ENCODE results near the gene INO80D. TPM values are rescaled to one million over a fixed set of nuclear protein-coding genes. Genes with fewer than 3 reads are reported as not detected.
"Not testable (repeated sequence)": the region's sequence is repeated elsewhere in the genome, so short reads cannot be mapped to it uniquely, and the experiment has no call there.

INO80D gene
- total RNA-seq, 4 donors from 2014 or later, result 20.8 to 102 (median 56.4) TPM

DNA sequence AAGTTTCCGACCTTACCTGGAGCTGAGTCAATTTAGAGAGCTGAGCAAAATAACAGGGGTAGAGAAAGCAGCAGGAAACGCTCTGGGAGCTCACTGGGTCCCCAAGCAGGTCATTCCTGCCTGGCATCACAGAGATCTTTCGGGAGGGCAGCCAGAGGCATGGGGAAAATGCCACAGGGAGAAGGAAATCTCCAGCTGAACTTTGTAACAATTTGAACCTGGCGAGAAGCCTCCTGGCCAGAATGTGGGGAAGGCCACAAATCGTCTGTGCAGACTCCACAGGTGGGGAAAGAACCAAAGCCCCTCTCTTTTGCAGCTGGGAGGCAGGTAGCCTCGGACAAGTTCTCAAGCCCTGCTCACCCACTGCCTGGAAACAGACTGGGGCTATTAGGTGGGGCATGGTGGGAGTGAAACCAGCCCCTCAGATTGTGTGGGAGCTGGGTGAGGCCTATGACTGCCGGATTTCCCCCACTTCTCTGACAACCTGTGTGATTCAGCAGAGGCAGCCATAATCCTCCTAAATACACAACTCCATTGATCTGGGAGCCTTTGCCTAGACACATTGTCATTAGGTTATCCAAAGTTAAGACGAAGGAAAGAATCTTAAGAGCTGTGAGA lies 53.9 kb downstream of the INO80D start:
- Histone ChIP-seq H3K4me1 (no peaks in the 10 kb centered on the region), H3K4me3 (no peak overlapping the region), H3K36me3 (peaks cover 0 to 34% (median 0%) of the 10 kb centered on the region in 3 donors), H3K27ac (no peak overlapping the region), H3K27me3 (no peaks in the 10 kb centered on the region), H3K9me3 (no peaks in the 10 kb centered on the region)
- DNase-seq, result no peak
- no peak for TF ChIP-seq POLR2A (IDR thresholded peaks at IDR 0.05)
- TF ChIP-seq, protein P1, sequence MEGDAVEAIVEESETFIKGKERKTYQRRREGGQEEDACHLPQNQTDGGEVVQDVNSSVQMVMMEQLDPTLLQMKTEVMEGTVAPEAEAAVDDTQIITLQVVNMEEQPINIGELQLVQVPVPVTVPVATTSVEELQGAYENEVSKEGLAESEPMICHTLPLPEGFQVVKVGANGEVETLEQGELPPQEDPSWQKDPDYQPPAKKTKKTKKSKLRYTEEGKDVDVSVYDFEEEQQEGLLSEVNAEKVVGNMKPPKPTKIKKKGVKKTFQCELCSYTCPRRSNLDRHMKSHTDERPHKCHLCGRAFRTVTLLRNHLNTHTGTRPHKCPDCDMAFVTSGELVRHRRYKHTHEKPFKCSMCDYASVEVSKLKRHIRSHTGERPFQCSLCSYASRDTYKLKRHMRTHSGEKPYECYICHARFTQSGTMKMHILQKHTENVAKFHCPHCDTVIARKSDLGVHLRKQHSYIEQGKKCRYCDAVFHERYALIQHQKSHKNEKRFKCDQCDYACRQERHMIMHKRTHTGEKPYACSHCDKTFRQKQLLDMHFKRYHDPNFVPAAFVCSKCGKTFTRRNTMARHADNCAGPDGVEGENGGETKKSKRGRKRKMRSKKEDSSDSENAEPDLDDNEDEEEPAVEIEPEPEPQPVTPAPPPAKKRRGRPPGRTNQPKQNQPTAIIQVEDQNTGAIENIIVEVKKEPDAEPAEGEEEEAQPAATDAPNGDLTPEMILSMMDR (IDR thresholded peaks at IDR 0.05), result no peak

DNA sequence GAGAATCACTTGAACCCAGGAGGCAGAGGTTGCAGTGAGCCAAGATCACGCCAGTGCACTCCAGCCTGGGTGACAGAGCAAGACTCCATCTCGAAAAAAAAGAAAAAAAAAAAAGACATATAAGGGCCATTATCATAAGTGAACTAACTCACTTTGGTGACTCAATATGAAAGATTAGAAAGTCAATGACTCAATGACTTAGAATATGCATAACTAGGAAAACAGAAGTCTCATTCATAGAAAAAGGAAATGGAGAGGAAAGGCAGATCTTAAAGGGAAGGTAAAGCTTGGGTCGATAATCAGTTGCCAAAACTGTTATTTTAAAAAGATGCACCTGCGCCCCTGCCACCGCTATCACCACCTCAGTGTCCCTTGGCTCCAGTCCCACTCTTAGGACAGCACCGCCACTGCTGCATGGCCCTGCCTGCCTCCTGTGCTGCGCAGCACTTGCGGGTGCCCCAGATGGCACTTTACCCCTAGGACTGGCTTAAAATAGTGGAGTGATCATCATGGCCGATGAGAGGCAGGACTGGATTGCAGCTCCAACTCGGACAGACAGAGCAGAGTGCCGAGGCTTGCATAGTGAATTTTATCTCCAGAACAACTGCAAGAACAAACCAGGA lies 54.7 kb downstream of the INO80D start:
- no peak overlapping the region for H3K4me3 ChIP-seq
- no peak overlapping the region for H3K27ac ChIP-seq
- H3K9me3 ChIP-seq, result no peaks in the 10 kb centered on the region
- peaks cover 0 to 36% (median 0%) of the 10 kb centered on the region in 3 donors for H3K36me3 ChIP-seq
- no peaks in the 10 kb centered on the region for H3K27me3 ChIP-seq
- H3K4me1 ChIP-seq, result no peaks in the 10 kb centered on the region
- no peak for DNase-seq
- TF ChIP-seq, protein P1 (IDR thresholded peaks at IDR 0.05), result no peak
- no peak for TF ChIP-seq POLR2A (IDR thresholded peaks at IDR 0.05)

DNA sequence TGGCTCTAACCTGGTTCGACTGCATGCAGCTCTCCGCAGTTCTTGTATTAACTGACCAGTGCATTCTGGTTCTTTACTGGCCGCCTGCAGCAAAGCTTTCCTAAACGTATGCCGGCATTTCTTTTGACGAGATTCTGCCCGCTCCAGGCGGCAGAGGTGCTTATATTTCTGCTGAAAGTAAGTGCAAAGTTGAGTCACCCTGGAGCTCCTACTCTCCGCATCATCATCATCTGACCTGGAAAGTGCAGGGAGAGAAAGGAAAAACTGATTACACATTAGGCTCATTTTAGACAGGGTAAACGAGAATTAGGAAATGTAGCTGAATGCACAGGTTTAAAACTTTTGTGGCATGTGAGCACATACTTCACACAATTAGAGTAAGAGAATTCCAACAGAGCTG lies 57.9 kb downstream of the INO80D start:
- no peaks in the 10 kb centered on the region for H3K9me3 ChIP-seq
- H3K36me3 ChIP-seq, result peaks cover 0 to 40% (median 0%) of the 10 kb centered on the region in 3 donors
- no peaks in the 10 kb centered on the region for H3K4me1 ChIP-seq
- TF ChIP-seq, protein P1 (IDR thresholded peaks at IDR 0.05), result no peak
- no peak for TF ChIP-seq POLR2A (IDR thresholded peaks at IDR 0.05)
- H3K27ac ChIP-seq, result no peak overlapping the region
- no peak for DNase-seq
- no peak overlapping the region for H3K4me3 ChIP-seq
- no peaks in the 10 kb centered on the region for H3K27me3 ChIP-seq

DNA sequence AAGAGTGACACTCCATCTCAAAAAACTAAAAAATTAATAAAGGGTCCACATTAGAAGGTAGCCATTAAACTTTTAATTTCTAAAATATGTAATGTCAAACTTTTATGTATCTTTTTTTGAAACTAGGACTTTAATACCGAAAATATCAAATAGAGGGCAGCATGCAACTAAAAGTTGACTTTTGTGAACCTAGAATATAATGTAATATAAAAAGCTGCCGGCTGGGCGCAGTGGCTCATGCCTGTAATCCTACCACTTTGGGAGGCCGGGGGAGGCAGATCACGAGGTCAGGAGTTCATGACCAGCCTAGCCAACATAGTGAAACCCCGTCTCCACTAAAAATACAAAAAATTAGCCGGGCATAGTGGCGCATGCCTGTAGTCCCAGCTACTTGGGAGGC lies 62.8 kb downstream of the INO80D start:
- DNase-seq, result no peak
- Histone ChIP-seq H3K27me3 (no peaks in the 10 kb centered on the region), H3K36me3 (peaks cover 0 to 38% (median 0%) of the 10 kb centered on the region in 3 donors), H3K4me3 (no peak overlapping the region), H3K27ac (no peak overlapping the region), H3K9me3 (no peaks in the 10 kb centered on the region), H3K4me1 (no peaks in the 10 kb centered on the region)
- TF ChIP-seq, protein P1 (IDR thresholded peaks at IDR 0.05), result no peak
- TF ChIP-seq POLR2A (IDR thresholded peaks at IDR 0.05), result no peak

DNA sequence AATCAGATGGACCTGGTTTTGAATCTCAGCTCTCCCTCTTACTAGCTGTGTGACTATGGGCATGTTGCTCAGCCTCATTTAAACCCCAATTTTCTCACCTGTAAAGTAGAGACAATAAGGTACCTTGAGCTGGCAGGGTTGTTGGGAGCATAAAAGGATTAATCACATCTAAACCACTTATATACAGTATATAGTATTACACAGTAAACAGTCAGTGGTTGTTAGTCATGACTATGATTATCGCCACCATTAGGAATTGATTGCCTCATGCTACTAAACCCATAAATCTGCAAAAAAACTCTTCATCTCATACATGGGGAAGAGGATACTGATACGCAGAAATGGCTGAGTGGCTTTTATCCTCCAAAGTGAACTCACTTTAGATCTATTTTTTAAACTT lies 65.8 kb downstream of the INO80D start:
- no peak for DNase-seq

DNA sequence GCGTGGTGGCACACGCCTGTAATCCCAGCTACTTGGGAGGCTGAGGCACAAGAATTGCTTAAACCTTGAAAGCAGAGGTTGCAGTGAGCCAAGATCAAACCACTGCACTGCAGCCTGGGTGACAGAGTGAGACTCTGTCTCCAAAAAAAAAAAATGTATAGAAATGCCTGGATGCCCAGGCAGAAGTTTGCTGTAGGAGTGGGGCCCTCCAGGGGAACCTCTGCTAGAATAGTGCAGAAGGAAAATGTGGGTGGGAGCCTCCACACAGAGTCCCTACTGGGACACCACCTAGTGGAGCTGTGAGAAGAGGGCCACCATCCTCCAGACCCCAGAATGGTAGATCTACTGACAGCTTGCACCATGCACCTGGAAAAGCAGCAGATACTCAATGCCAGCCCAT lies 70.2 kb downstream of the INO80D start:
- not testable (repeated sequence) for H3K4me3 ChIP-seq, H3K27me3 ChIP-seq, DNase-seq, H3K27ac ChIP-seq, H3K9me3 ChIP-seq, H3K4me1 ChIP-seq
- peaks cover 0 to 53% (median 0%) of the 10 kb centered on the region in 3 donors for H3K36me3 ChIP-seq

More for the DNA sequence above, 65.8 kb downstream of the INO80D start:
- H3K36me3 ChIP-seq, result peaks cover 0 to 50% (median 0%) of the 10 kb centered on the region in 3 donors
- no peaks in the 10 kb centered on the region for H3K9me3 ChIP-seq
- TF ChIP-seq POLR2A (IDR thresholded peaks at IDR 0.05), result no peak
- TF ChIP-seq, protein P1 (IDR thresholded peaks at IDR 0.05), result no peak
- H3K27me3 ChIP-seq, result no peaks in the 10 kb centered on the region
- no peak overlapping the region for H3K4me3 ChIP-seq
- no peak overlapping the region for H3K27ac ChIP-seq
- H3K4me1 ChIP-seq, result no peaks in the 10 kb centered on the region

All from Peyer's patch (tissue), 4 donors.